EL (cell line): ENCODE data around the gene MAGI2.

ENCODE experiments used
- DNase-seq: peaks from one replicate; pipeline ENCODE4 v3.0.0-alpha.2; 2016

The MAGI2 gene

GRCh38 chr7:79298145-79298760 is 155.2 kb downstream of the MAGI2 start:
- peak; percentile 56 for DNase-seq

DNA sequence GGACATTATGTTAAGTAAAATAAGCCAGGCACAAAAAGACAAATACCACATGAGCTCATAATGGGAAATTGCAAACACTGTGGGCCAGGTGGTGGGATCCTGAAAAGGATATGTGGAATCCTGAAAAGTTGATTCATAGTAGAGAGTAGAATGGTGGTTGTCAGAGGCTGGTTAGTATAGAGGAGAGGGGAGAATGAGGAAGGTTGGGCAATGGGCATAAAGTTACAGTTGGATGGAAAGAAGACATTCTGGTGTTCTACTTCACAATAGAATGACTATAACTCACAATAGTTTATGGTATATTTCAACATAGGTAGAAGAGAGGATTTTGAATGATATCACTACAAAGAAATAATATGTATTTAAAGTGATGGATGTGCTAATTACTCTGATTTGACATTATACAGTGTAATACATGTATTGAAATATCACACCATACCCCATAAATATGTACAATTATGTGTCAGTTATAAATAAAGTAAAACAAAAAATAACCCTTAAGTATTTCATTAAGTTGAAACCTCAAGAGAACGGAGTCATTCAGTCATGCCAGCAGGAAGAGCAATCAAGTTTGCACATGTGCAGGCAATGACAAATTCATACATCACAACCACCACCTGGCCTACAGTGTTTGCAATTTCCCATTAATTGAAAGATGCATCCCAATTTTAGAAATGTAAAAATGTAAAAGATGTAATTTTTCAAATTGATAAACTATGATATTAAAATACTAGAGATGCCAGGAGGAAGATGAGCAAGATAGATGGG is 156.7 kb downstream of the MAGI2 start:
- DNase-seq: no peak

DNA sequence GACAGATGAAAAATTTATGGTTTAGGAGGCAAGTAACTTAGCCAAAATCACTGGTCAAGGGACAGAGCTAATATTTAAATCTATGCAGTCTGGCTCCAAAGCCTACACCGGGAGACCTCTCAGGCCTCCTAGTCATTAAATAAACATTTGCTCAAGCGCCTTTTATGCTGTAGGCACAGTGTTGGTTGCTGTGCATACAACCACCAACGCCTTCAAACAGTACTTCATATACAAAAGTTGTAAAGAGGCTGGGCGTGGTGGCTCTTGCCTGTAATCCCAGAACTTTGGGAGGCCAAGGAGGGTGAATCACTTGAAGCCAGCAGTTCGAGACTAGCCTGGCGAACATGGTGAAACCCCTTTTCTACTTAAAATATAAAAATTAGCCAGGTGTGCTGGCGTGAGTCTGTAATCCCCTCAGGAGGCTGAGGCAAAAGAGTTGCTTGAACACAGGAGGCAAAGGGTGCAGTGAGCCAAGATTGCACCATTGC is 159.8 kb downstream of the MAGI2 start:
- DNase-seq: peak; percentile 68

GRCh38 chr7:79292834-79293233 is 160.6 kb downstream of the MAGI2 start:
- DNase-seq: no peak

DNA sequence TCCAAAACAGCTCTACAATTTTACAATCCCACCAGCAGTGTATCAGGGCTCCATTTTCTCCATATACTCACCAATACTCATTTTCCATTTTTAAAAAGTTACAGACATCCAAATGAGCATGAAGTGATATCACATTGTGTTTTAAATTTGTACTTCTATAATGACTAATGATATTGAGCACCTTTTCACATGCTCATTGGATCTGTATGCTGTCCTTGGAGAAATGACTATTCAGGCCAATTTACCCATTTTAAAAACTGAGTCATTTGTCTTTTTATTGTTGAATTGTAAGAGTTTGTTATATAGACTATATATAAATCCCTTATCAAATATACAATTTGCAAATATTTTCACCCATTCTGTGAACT is 162.0 kb downstream of the MAGI2 start:
- no peak for DNase-seq

- DNase-seq: peak; percentile 56
These were observed 162.5 kb downstream of the MAGI2 start for GRCh38 chr7:79290841-79291497.

GRCh38 chr7:79290398-79290797 is 163.1 kb downstream of the MAGI2 start:
- DNase-seq: no peak

DNA sequence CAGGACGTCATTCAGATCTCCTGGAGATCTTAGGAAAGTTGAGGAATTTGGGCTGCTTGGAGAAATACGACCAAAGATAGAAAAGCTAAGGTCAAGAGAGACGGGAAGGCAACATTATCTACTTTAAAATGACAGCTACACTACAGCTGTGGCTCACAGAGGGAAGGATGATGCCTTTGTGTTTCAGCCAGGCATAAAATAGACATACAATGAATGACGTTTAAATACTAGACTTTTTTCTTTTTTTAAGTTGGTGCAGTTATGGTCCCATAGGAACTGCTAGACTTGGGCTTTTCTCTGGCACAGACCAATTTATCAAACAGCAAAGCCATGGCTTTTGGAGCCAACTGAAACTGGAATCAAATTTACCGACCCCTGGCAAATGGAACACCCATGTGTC is 164.8 kb downstream of the MAGI2 start:
- no peak for DNase-seq

- DNase-seq: peak; percentile 29
These were observed 165.5 kb downstream of the MAGI2 start for GRCh38 chr7:79287981-79288380.

DNA sequence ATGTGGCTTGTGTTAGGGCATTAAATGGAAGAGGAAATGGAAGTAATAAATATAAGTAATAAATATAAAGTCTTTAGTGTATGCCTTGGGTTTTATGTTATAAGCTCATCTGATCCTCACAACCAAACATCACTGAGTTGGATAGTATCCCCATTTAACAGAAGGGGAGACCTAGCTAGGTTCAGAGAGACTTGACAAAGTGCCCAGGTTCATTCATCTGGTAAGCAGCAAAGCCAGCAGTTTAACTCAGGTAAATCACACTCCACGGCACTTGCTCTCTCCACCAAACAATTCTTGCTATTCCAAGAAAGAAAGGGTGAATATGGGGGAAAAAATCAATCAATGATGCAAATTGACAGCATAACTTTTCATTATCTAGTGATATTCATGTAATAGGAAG is 167.3 kb downstream of the MAGI2 start:
- DNase-seq: no peak

DNA sequence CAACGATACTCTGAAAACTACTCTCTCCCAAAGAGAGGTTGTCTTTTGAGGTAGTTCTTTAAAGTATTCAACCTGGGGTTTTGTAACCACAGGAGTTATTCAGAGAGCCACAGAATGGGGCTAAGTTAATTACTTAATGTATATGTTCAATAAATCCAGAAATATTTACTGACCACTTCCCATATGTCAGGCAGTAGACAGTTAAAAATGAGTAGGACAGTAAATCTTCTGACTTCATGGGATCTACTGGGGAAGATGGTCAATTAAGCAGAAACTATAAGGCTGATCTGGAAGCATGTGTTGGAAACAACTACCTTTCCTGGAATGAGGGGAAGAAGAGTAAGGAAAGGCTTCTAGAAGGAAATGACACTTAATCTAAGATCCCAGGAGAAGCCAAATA is 167.7 kb downstream of the MAGI2 start:
- DNase-seq: peak; percentile 10

GRCh38 chr7:79284211-79284610 is 169.3 kb downstream of the MAGI2 start:
- DNase-seq: peak; percentile 73

DNA sequence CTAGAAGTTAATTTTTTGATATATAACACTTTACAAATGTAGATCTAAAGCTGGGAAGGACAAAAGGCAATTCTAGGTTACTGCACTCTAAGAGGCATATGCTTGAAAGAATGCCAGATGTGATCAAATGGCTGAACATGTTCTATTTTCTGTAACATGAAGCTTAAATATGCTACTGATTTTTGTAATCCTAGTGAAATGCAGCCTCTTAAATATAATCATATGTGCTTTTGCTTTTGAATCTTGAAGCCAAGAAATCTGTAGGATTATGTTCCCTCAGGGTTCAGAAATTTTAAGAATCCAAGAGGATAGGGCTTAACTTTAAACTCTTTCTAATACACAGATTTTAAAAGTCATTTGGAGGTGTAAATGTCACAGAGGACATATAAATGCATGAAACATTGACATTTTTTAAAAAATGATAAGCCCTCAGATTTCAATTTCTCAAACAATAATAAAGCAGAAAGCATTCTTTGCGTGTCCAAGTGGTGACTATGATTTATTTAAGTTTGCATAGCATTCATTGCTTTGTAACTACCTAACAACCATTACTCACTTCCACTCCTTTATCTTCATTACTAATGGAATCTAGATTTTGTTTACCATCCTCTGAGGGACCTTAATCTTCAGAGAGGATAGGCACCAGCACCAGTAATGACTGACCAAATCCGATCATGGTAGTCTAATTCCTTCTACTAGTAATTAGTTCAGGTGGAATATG is 170.4 kb downstream of the MAGI2 start:
- DNase-seq: peak; percentile 90

- peak; percentile 84 for DNase-seq
These were observed 171.3 kb downstream of the MAGI2 start for GRCh38 chr7:79282070-79282694.

DNA sequence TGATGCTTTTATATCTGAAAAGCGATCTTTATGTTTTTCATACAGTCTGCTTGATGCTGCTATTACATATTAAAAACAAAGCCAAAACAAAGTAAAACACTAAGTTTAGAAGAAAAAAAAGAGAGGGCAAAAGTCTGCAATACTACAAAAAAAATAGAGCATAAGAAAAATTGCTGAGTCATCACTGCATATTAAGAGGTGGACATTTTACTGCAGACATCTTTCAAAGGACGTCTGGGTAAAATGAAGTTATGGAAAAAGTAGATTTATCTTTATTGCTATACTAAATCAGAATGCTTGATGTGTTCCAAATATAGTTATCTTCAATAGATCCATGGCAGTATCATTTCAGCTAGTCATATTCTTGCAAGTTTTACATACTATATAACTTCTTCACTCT is 172.0 kb downstream of the MAGI2 start:
- no peak for DNase-seq

DNA sequence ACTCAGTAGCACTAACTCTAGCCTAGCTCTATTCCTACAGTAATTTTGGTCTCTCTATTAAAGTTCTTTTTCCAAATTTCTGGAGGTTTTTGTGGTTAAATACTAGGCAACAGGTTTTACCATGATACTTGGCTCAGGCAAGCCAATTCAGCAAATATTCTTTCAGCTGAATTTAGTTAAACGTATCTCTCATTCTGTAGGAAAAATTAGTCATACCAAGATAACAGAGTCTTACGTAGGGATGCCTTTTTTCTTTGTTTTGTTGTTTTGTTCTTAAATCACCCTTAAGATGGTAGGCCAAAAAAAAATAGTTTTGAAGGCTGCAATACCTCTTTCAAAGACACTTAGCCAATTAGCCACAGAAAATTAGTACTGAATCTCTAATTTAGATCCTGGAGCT is 180.5 kb downstream of the MAGI2 start:
- no peak for DNase-seq

- DNase-seq: peak; percentile 50
These were observed 181.3 kb downstream of the MAGI2 start for GRCh38 chr7:79272066-79272669.

- no peak for DNase-seq
These were observed 184.7 kb downstream of the MAGI2 start for GRCh38 chr7:79268730-79269129.

DNA sequence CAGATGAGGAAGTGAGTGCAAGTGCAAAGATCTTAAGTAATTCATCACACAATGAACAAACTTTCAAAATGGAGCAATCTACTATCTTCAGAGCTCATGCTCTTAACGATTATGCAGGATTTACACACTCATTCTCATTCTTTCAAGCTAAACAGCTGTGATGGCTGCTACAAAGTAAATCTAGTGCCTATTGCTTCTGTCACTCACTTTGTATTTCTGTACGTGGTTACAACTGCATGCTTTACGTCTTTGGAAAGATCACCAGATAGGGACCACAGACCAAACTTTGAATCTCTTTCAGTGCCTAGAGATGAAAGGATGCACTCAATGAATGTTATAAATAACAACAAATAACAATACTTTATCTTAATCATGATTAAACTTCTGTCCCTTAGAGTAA is 194.6 kb downstream of the MAGI2 start:
- no peak for DNase-seq

DNA sequence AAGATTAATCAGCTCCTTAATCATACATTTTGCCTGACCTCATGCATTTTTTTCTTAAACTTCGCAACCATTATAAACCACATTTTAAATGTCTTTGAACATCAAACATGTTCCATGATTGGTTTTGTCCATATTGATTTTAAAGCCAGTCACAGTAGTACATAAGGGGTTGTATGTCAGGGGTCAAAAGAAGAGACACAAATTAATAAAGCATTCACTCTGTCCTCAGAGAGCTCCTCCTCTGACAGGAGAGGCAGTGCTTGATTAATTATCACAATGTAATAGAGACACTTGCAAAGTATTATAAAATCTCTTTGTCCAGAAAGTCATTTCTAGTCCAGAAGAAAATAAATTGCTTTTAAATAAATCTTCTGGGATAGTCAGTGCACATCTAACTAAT is 195.5 kb downstream of the MAGI2 start:
- no peak for DNase-seq

- no peak for DNase-seq
These were observed 207.7 kb downstream of the MAGI2 start for GRCh38 chr7:79245623-79246249.

- no peak for DNase-seq
These were observed 209.0 kb downstream of the MAGI2 start for GRCh38 chr7:79244482-79244881.
